ENCODE results near the gene PARD3. TPM values are rescaled to one million over a fixed set of nuclear protein-coding genes. Genes with fewer than 3 reads are reported as not detected.

The PARD3 gene
- total RNA-seq, 1 donor from 2014 or later = 26.0 TPM

DNA sequence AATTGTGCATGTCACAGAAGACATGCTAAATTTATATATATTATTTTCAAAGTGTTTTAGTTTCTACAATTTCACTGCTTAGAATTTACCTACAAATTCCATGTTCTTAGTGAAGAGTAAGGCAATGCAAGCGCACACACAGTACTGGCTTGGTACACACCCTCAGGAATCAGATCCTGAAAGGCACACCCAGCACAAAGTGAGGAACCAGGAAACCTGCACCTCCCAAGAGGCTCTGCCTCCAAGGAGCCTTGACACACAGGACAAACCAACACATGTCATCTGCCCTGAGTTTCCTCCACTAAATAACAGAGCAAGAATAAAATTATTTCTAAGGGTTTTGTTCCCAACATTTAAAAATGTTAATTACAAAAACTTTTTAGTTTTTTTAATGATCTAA is 156.2 kb downstream of the PARD3 start:
- peaks cover 32% of the 10 kb centered on the region for H3K4me1 Mint-ChIP-seq (ENCODE audit: low read depth)
- DNase-seq (ENCODE audit: low spot score) = no peak
- no peaks in the 10 kb centered on the region for H3K27me3 Mint-ChIP-seq (ENCODE audit: low read depth)
- TF ChIP-seq, protein P1, sequence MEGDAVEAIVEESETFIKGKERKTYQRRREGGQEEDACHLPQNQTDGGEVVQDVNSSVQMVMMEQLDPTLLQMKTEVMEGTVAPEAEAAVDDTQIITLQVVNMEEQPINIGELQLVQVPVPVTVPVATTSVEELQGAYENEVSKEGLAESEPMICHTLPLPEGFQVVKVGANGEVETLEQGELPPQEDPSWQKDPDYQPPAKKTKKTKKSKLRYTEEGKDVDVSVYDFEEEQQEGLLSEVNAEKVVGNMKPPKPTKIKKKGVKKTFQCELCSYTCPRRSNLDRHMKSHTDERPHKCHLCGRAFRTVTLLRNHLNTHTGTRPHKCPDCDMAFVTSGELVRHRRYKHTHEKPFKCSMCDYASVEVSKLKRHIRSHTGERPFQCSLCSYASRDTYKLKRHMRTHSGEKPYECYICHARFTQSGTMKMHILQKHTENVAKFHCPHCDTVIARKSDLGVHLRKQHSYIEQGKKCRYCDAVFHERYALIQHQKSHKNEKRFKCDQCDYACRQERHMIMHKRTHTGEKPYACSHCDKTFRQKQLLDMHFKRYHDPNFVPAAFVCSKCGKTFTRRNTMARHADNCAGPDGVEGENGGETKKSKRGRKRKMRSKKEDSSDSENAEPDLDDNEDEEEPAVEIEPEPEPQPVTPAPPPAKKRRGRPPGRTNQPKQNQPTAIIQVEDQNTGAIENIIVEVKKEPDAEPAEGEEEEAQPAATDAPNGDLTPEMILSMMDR (IDR thresholded peaks at IDR 0.05) = no peak
- H3K4me3 Mint-ChIP-seq (ENCODE audit: unreplicated experiment) = no peak overlapping the region
- H3K36me3 Mint-ChIP-seq (ENCODE audit: low read depth) = no peaks in the 10 kb centered on the region
- no peaks in the 10 kb centered on the region for H3K9me3 Mint-ChIP-seq (ENCODE audit: low read depth)
- H3K27ac Mint-ChIP-seq (ENCODE audit: unreplicated experiment) = no peak overlapping the region

DNA sequence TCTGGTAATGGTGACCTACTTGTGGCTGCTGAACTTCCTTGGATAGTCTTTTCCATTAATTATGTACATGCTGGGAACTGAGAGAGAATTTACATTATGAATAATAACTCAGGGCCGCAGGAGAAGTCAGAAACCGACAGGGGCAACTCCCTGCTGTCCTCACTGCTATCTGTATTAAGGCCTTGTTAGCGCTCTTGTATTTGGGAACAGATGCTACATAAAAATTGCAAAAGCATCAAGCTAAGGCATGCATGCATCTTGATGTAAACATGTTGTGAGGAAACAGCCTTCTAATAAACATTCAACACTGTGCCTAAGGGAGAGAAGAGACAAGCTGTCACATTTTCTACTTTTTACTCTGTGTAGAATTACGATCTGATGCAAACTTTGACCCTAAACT is 158.4 kb downstream of the PARD3 start:
- TF ChIP-seq, protein P1 (IDR thresholded peaks at IDR 0.05) = no peak
- H3K4me3 Mint-ChIP-seq (ENCODE audit: unreplicated experiment) = no peak overlapping the region
- no peak for DNase-seq (ENCODE audit: low spot score)
- H3K36me3 Mint-ChIP-seq (ENCODE audit: low read depth) = no peaks in the 10 kb centered on the region
- H3K27ac Mint-ChIP-seq (ENCODE audit: unreplicated experiment) = no peak overlapping the region
- H3K4me1 Mint-ChIP-seq (ENCODE audit: low read depth) = peaks cover 19% of the 10 kb centered on the region
- H3K9me3 Mint-ChIP-seq (ENCODE audit: low read depth) = no peaks in the 10 kb centered on the region
- H3K27me3 Mint-ChIP-seq (ENCODE audit: low read depth) = no peaks in the 10 kb centered on the region

DNA sequence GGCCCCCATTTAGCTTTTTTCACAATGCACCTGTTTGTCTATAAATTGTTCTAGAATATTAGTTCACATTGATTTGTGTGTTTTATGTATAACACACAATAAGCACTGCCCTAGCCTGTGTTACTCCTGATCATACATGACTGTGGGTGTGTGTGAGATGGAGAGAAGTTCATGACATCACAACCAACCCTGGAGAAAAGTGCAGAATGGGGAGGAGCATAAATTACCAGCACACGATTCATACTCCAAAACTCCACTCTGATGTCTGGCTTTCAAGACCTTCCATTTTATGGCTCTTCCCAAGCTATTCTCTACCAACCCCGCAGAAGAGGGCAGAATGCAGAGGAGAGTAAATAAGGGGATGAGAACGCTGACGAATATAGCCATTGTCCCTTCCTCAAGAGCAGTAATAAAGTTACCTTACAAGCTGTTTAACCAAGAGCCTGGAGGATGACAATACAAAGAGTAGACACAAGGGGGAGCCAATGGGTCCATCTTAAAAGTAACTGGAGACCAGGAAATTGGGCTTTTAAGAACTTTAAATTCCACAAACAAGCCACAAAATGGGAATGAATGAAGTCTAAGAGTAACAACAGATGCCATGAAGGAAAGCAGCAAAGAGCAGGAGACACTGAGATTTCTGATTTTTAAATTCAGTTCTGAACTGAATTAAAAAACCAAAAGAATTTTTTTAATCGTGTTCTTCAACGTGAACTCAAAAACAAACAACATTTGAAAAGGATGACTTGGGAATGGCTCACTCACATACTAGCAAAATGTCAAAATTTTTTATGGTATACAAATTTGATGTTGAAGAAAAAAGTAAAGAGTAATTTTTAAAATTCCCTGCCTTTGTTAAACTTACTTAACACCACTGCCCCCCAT is 159.6 kb downstream of the PARD3 start:
- no peaks in the 10 kb centered on the region for H3K27me3 Mint-ChIP-seq (ENCODE audit: low read depth)
- no peak for DNase-seq (ENCODE audit: low spot score)
- H3K36me3 Mint-ChIP-seq (ENCODE audit: low read depth) = no peaks in the 10 kb centered on the region
- TF ChIP-seq, protein P1 (IDR thresholded peaks at IDR 0.05) = peak; percentile 91
- no peaks in the 10 kb centered on the region for H3K9me3 Mint-ChIP-seq (ENCODE audit: low read depth)
- H3K27ac Mint-ChIP-seq (ENCODE audit: unreplicated experiment) = no peak overlapping the region
- H3K4me3 Mint-ChIP-seq (ENCODE audit: unreplicated experiment) = no peak overlapping the region
- peaks cover 10% of the 10 kb centered on the region for H3K4me1 Mint-ChIP-seq (ENCODE audit: low read depth)

DNA sequence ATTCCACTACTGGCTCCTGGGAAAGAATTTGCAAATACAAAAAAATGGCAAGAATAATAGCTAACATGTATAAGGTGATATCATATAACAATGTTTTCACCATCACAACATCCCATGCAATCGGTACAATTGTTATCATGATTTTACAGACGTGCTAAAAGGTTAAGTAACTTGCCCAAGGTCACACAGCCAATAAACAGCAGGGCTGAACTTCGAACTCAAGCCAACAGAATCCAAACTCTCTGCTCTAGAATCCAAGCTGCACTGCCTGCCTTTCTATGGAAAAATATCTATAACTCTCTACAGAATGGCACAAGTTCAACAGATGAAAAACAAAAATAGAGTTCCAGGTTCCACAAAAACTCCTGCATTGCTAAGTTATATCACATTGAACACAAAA is 160.9 kb downstream of the PARD3 start:
- Mint-ChIP-seq H3K4me3 (ENCODE audit: unreplicated experiment) (no peak overlapping the region), H3K36me3 (ENCODE audit: low read depth) (no peaks in the 10 kb centered on the region), H3K27ac (ENCODE audit: unreplicated experiment) (no peak overlapping the region), H3K9me3 (ENCODE audit: low read depth) (no peaks in the 10 kb centered on the region), H3K27me3 (ENCODE audit: low read depth) (no peaks in the 10 kb centered on the region), H3K4me1 (ENCODE audit: low read depth) (peaks cover 13% of the 10 kb centered on the region)
- TF ChIP-seq, protein P1 (IDR thresholded peaks at IDR 0.05) = no peak
- DNase-seq (ENCODE audit: low spot score) = no peak

DNA sequence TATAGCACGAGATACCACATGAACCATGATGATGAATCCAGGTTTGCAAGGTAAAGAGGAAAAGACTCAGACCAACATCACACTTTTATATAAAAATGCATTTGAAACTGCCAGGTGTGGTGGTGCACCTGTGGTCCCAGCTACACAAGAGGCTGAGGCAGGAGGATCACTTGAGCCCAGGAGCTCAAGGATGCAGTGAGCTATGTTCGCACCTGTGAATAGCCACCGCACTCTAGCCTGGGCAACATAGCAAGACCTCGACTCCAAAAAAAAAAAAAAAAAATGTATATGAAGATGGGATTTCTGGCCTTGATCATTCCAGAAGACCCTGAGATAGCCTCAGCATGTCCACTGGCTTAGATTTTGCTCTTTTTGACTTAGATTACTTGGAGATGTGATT is 161.6 kb downstream of the PARD3 start:
- no peak for DNase-seq (ENCODE audit: low spot score)
- Mint-ChIP-seq H3K36me3 (ENCODE audit: low read depth) (no peaks in the 10 kb centered on the region), H3K9me3 (ENCODE audit: low read depth) (no peaks in the 10 kb centered on the region), H3K4me3 (ENCODE audit: unreplicated experiment) (no peak overlapping the region), H3K27me3 (ENCODE audit: low read depth) (no peaks in the 10 kb centered on the region), H3K27ac (ENCODE audit: unreplicated experiment) (no peak overlapping the region), H3K4me1 (ENCODE audit: low read depth) (peaks cover 13% of the 10 kb centered on the region)
- TF ChIP-seq, protein P1 (IDR thresholded peaks at IDR 0.05) = no peak

Measured in chondrocyte (in vitro differentiated cells).